IMR-90 (cell line): ENCODE measurements around the gene HSH2D. TPM values are rescaled to one million over a fixed set of nuclear protein-coding genes. Genes with fewer than 3 reads are reported as not detected.

Experiments
- ATAC-seq: fragments of 200-7000 bp; cut with Tn5 transposase; 2 replicates; pipeline ENCODE4 v1.9.1; 2020; ENCODE audit warnings: low read depth, mild to moderate bottlenecking, moderate library complexity
- BruUV-seq: library from RNA; stranded (reverse); fragments of 400-500 nt; replicated peaks from 2 replicates; lab custom pipeline; 2021; lab: Mats Ljungman, UMichigan
- CTCF ChIA-PET: fragments of 300-600 bp; formaldehyde crosslinking; extraction: SDS; loops from one replicate; lab custom pipeline; 2021; ENCODE audit warnings: antibody characterized with exemption; lab: Yijun Ruan, JAX
- POLR2A ChIA-PET: fragments of 300-600 bp; sonication (Branson Sonifier 250); formaldehyde crosslinking; loops from one replicate; lab custom pipeline; 2022; ENCODE audit warnings: antibody characterized with exemption; ENCODE audit not compliant: unreplicated experiment; lab: Charles Lee
- DNase-seq: peaks from one replicate; pipeline ENCODE4 v3.0.0; 2013
- H2AFZ ChIP-seq: replicated peaks from 2 replicates; pipeline ENCODE3; 2013; ENCODE audit warnings: low read length, mild to moderate bottlenecking; ENCODE audit not compliant: poor library complexity
- H2AK5ac ChIP-seq: 2 replicates; pipeline ENCODE4 v1.6.1; 2013; ENCODE audit warnings: low read depth, low read length, inconsistent platforms
- H2AK9ac ChIP-seq: replicated peaks from 2 replicates; pipeline ENCODE3; 2013; ENCODE audit warnings: mild to moderate bottlenecking, low read depth, low read length, moderate library complexity; ENCODE audit not compliant: poor library complexity
- H2BK120ac ChIP-seq: 2 replicates; pipeline ENCODE4 v1.6.1; 2013; ENCODE audit warnings: low read depth, low read length, inconsistent platforms
- H2BK15ac ChIP-seq: 3 replicates; pipeline ENCODE4 v1.6.1; 2013; ENCODE audit warnings: low read depth, low read length, inconsistent platforms
- H2BK20ac ChIP-seq: 2 replicates; pipeline ENCODE4 v1.6.1; 2013; ENCODE audit warnings: low read depth, mild to moderate bottlenecking, inconsistent platforms, low read length, moderate library complexity
- H2BK5ac ChIP-seq: 2 replicates; pipeline ENCODE4 v1.6.1; 2013; ENCODE audit warnings: mild to moderate bottlenecking, low read depth, low read length, inconsistent platforms; ENCODE audit not compliant: poor library complexity, severe bottlenecking
- H3K14ac ChIP-seq: replicated peaks from 2 replicates; pipeline ENCODE4 v1.6.1; 2013; ENCODE audit warnings: low read depth, low read length, inconsistent platforms
- H3K18ac ChIP-seq: 2 replicates; pipeline ENCODE4 v1.6.1; 2013; ENCODE audit warnings: low read depth, low read length, control low read depth
- H3K23ac ChIP-seq: 2 replicates; pipeline ENCODE4 v1.6.1; 2013; ENCODE audit warnings: low read depth, low read length, inconsistent platforms
- H3K27ac ChIP-seq: 2 replicates; pipeline ENCODE4 v1.5.1; 2013; ENCODE audit warnings: mild to moderate bottlenecking, control low read depth, low read length; ENCODE audit not compliant: insufficient read depth
- H3K27me3 ChIP-seq: 2 replicates; pipeline ENCODE4 v1.6.1; 2013; ENCODE audit warnings: low read length; ENCODE audit not compliant: control insufficient read depth, insufficient read depth
- H3K36me3 ChIP-seq: 2 replicates; pipeline ENCODE4 v1.6.1; 2013; ENCODE audit warnings: low read length, mixed read lengths; ENCODE audit not compliant: control insufficient read depth, insufficient read depth
- H3K4ac ChIP-seq: 2 replicates; pipeline ENCODE4 v1.6.1; 2013; ENCODE audit warnings: low read depth, low read length, inconsistent platforms
- H3K4me1 ChIP-seq: 2 replicates; pipeline ENCODE4 v1.6.1; 2013; ENCODE audit warnings: low read length, mixed read lengths; ENCODE audit not compliant: control insufficient read depth, insufficient read depth
- H3K4me2 ChIP-seq: 2 replicates; pipeline ENCODE4 v1.6.1; 2013; ENCODE audit warnings: low read depth, mild to moderate bottlenecking, control low read depth, low read length, moderate library complexity
- H3K4me3 ChIP-seq: 2 replicates; pipeline ENCODE4 v1.5.1; 2013; ENCODE audit warnings: low read depth, mild to moderate bottlenecking, control low read depth, low read length, moderate library complexity; ENCODE audit not compliant: insufficient read depth
- H3K56ac ChIP-seq: 2 replicates; pipeline ENCODE4 v1.6.1; 2013; ENCODE audit warnings: low read length, inconsistent platforms; ENCODE audit not compliant: insufficient read depth; ENCODE audit errors: extremely low read depth
- H3K79me1 ChIP-seq, 2 experiments: 2 replicates each; pipeline ENCODE4 v1.6.1; 2013; ENCODE audit warnings: low read length in 2 of 2, inconsistent platforms in 1 of 2, low read depth in 1 of 2
- H3K9ac ChIP-seq: 2 replicates; pipeline ENCODE4 v1.6.1; 2013; ENCODE audit warnings: low read depth, low read length, control low read depth
- H3K9me1 ChIP-seq: 2 replicates; pipeline ENCODE4 v1.6.1; 2013; ENCODE audit warnings: low read length, inconsistent platforms; ENCODE audit not compliant: insufficient read depth
- H3K9me3 ChIP-seq: 2 replicates; pipeline ENCODE4 v1.6.1; 2013; ENCODE audit warnings: low read length; ENCODE audit not compliant: control insufficient read depth, insufficient read depth
- H4K20me1 ChIP-seq: 2 replicates; pipeline ENCODE4 v1.6.1; 2013; ENCODE audit warnings: low read length, inconsistent platforms; ENCODE audit not compliant: insufficient read depth
- H4K5ac ChIP-seq: 2 replicates; pipeline ENCODE4 v1.6.1; 2013; ENCODE audit warnings: mild to moderate bottlenecking, low read depth, low read length, control low read depth
- H4K8ac ChIP-seq, 2 experiments: 2 replicates each; pipeline ENCODE4 v1.6.1; 2013; ENCODE audit warnings: low read depth in 2 of 2, low read length in 2 of 2, control low read depth in 1 of 2, inconsistent platforms in 1 of 2
- H4K91ac ChIP-seq: 2 replicates; pipeline ENCODE4 v1.6.1; 2013; ENCODE audit warnings: low read depth, low read length, inconsistent platforms; ENCODE audit not compliant: insufficient read depth
- WGBS, 2 experiments: methylation state at CpG; one replicate each; pipeline versions ENCODE4 v1.1.5 to v1.1.7; 2013; ENCODE audit warnings: missing lambda C conversion rate in 2 of 2; ENCODE audit not compliant: insufficient read length in 1 of 2; ENCODE audit errors: extremely low coverage in 2 of 2; 5-methylcytosine and 5-hydroxymethylcytosine counted together
- dilution Hi-C: fragments of 300-500 bp; cut with HindIII; formaldehyde crosslinking; loops from one replicate; pipeline ENCODE4 v1.14.3; 2018; ENCODE audit warnings: low sequenced_read_pairs; ENCODE audit not compliant: unreplicated experiment
- in situ Hi-C: fragments of 300-500 bp; cut with MboI; formaldehyde crosslinking; loops from 3 replicates; pipeline ENCODE4 v1.14.3; 2019; ENCODE audit warnings: low sequenced_read_pairs, inconsistent platforms, mixed read lengths
- intact Hi-C: fragments of 100-400 bp; cut with micrococcal nuclease; formaldehyde crosslinking; loops from 2 replicates; pipeline ENCODE4 v1.10.0; 2022
- polyA plus RNA-seq, 3 experiments: library from polyadenylated mRNA; depleted of rRNA; stranded (reverse); fragments of >200 nt; gene quantifications; 2 replicates each; pipeline ENCODE4 v1.2.3, GENCODE V29; 2012; ENCODE audit warnings: low replicate concordance in 1 of 3
- total RNA-seq: library from RNA; depleted of rRNA; stranded (reverse); fragments of >200 nt; gene quantifications from 2 replicates; pipeline ENCODE4 v1.2.3, GENCODE V29; 2012
- TF ChIP-seq, protein P1 (sequence below): conservative IDR thresholded peaks from 2 replicates; pipeline ENCODE4 v1.5.1; 2012; ENCODE audit warnings: mild to moderate bottlenecking, low read depth, low read length, improper control_type of control experiment

Gene HSH2D
- total and polyA plus RNA-seq, 2 of the 4 experiments (the other 2 are of a cell fraction), result not detected

GRCh38 chr19:16190736-16191135 lies 47.3 kb downstream of the HSH2D start:
- Histone ChIP-seq H2BK5ac (no peak overlapping the region), H3K36me3 (peaks cover 35% of the 10 kb centered on the region), H2AK5ac (no peak overlapping the region), H3K18ac (no peak overlapping the region), H3K27ac (no peak overlapping the region), H3K9me3 (no peaks in the 10 kb centered on the region), H3K4me3 (no peak overlapping the region), H3K9me1 (peaks cover 7% of the 10 kb centered on the region; the same call in 1 of the 2 replicates), H3K9ac (no peak overlapping the region), H3K4me2 (no peak overlapping the region), H3K4me1 (no peaks in the 10 kb centered on the region), H4K8ac (no peak overlapping the region), H4K20me1 (peaks cover 6% of the 10 kb centered on the region; the same call in 1 of the 2 replicates), H2AK9ac (no peak overlapping the region), H2BK15ac (no peak overlapping the region), H3K27me3 (no peaks in the 10 kb centered on the region), H3K4ac (no peak overlapping the region), H2BK120ac (no peak overlapping the region), H4K91ac (no peak overlapping the region), H4K5ac (no peak overlapping the region), H3K14ac (no peak overlapping the region), H2AFZ (no peak overlapping the region), H2BK20ac (no peak overlapping the region), H3K23ac (no peak overlapping the region), H3K56ac (no peak overlapping the region), H3K79me1 (peaks cover 15 to 47% of the 10 kb centered on the region in 2 experiments)
- WGBS, 2 experiments, result no CpG with 5 or more reads among the region's 10 CpGs
- DNase-seq (no peak), ATAC-seq (no peak)
- intact Hi-C loops (no loop called here), in situ Hi-C loops (loop anchor here (25.0 kb wide), 4 partner anchors 353 to 1078 kb away; partner anchors contain the start of genes AKAP8L, CYP4F3 and SYDE1), dilution Hi-C loops (no loop called here)
- TF ChIP-seq, protein P1, sequence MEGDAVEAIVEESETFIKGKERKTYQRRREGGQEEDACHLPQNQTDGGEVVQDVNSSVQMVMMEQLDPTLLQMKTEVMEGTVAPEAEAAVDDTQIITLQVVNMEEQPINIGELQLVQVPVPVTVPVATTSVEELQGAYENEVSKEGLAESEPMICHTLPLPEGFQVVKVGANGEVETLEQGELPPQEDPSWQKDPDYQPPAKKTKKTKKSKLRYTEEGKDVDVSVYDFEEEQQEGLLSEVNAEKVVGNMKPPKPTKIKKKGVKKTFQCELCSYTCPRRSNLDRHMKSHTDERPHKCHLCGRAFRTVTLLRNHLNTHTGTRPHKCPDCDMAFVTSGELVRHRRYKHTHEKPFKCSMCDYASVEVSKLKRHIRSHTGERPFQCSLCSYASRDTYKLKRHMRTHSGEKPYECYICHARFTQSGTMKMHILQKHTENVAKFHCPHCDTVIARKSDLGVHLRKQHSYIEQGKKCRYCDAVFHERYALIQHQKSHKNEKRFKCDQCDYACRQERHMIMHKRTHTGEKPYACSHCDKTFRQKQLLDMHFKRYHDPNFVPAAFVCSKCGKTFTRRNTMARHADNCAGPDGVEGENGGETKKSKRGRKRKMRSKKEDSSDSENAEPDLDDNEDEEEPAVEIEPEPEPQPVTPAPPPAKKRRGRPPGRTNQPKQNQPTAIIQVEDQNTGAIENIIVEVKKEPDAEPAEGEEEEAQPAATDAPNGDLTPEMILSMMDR, result no peak
- POLR2A ChIA-PET, result no interaction called here
- BruUV-seq, result no TSS peak
- CTCF ChIA-PET, result no interaction called here
